HK-2 (cell line): ENCODE data around the gene GET4.
A peak's percentile ranks its signal among the peaks of the same experiment; 100 is the strongest.

Experiments
- DNase-seq: peaks from one replicate; pipeline ENCODE4 v3.0.0-alpha.2; 2018; ENCODE audit not compliant: unreplicated experiment

The GET4 gene

GRCh38 chr7:900331-901040, 24.1 kb downstream of the GET4 start:
- no peak for DNase-seq

- DNase-seq, result no peak
Observed at GRCh38 chr7:901041-901387, 24.7 kb downstream of the GET4 start.

- peak; percentile 93 for DNase-seq
Observed at GRCh38 chr7:901388-902154, 25.2 kb downstream of the GET4 start.

GRCh38 chr7:902996-903395, 26.6 kb downstream of the GET4 start:
- DNase-seq, result no peak

DNA sequence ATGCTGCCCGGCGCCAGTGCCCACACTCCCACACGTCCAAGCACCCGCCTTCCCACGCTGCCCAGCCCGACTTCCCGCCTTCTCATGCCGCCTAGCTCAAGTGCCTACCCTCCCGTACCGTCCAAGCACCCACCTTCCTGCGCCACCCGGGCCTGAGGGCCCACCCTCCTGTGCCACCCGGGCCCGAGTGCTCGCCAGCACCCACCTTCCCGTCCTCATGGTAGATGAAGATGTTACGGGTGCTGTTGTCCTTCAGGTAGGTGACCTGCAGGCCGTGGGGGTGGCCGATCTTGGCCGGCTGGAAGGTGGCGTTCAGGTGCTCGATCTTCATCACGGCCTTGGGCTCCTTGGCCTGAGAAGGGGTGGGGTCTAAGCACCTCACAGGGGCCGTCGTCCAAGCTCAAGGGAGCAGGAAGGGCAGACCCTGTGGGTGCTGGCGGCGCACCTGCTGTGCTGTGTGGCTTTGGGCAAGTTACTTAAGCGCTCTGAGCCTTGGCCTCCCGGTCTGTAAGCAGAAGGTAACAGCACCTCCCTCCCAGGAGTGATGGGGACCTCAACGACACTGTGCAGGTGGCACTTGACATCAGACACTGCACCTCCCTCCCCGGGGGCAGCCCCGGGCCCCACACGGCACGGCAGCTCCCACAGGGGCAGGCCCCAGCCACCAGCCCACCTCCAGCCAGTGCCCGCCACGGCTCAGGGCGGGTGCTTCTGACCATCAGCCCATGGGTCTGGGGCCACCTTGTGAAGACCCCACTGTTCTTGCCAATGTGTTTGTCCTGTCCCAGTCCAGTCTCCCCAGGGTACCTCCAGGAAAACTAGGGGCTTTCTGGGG, 27.8 kb downstream of the GET4 start:
- no peak for DNase-seq

DNA sequence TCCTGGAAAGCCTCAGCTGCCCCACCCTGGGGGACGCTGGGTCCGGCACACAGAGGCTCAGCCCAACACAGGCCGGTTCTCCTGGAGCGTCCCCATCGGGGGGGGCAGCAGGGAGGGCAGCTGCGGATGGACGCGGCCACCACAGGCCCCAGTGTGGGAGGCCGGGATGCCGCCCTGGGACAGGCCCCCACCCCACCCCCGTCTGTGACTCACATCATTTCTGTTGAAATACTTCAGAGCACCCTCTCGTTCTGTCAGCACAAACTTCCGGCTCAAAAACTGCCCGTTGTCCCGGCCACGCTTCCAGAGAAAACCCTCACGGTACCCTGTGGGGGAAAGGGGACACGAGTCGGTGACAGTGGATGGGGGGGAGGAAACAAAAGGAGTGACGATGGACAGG, 28.5 kb downstream of the GET4 start:
- peak; percentile 65 for DNase-seq

- DNase-seq, result no peak
Observed at GRCh38 chr7:906776-907157, 30.4 kb downstream of the GET4 start.

DNA sequence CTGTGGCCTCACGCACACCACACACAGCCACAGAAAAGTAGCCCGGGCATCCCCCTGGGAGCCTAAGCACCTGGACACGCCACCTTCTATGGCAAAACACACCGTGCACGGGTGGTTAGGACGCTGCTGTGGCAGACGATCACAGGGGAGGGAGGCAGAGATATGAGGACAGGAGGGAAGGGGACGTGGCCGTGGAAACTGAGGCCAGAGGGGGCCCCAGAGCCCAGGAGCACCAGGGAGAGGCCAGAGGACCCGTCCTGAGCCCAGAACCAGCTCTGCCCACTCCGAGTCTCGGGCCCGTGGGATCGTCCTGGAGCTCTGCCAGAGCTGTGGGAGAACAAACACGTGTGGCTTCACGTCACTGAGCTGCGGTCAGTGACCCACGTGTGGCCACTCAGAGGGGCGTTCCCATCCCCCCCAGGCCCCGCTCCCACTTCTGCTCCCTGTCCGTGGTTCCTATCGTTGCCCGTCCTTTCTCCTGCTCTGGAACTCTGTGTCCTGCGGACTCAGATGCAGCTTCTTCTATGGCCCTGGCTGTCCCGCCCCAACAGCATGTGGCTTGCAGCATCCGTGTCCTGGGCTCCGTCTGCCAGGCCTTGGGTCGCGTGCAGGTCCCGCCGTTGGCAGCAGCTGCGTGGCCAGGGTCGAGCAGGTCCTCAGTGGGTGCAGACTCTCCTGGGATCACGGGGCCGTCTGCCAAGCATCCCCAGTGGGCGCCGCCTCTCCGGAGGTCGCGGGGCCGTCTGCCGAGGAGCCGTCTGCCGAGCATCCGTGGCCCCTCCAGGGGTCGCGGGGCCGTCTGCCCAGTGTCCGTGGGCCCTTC, 31.0 kb downstream of the GET4 start:
- DNase-seq, result no peak

DNA sequence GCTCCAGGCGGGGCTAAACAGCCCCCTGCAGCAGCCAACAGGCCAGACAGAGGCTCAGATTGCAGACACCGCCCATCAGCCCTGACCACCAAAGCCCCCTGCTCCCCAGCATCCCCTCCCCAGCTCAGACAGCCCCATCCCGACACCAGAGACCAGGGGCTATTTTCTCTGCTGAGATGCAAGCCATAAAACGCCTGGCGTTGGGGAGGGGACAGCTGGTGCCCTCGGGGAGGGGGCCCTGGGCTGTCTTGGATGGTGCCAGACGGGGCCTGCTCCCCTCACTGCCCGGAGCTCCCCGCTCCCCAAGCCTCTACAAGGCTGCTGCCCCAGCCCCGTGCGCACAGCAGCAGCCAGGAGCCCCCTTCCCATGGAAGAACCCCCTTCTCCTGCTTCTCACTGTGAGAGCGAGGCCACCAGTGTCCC, 31.8 kb downstream of the GET4 start:
- no peak for DNase-seq

- peak; percentile 75 for DNase-seq
Observed at GRCh38 chr7:908591-909357, 32.4 kb downstream of the GET4 start.

GRCh38 chr7:909358-910329, 33.3 kb downstream of the GET4 start:
- peak; percentile 52 for DNase-seq

DNA sequence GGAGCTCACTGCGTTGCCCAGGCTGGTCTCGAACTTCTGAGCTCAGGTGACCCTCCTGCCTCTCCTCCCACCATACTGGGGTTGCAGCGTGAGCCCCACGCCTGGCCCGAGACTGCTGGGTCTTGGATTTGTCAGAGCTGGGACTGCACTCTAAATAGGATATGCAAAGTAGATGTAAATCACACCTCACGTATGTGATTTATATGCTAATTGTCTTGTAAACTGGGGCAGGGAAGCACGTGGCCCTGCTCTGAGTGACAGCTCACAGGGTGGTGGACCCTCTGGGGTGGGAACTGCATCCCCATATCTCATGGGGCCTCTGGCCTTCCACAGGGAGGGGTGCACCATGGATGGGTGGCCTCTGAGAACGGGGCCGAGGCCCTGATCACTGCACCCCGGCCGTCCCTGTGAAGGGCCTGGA, 34.1 kb downstream of the GET4 start:
- DNase-seq, result no peak

- DNase-seq, result no peak
Observed at GRCh38 chr7:910931-911431, 34.6 kb downstream of the GET4 start.

- no peak for DNase-seq
Observed at GRCh38 chr7:911791-912480, 35.6 kb downstream of the GET4 start.

- DNase-seq, result peak; percentile 60
Observed at GRCh38 chr7:913736-914520, 37.6 kb downstream of the GET4 start.

DNA sequence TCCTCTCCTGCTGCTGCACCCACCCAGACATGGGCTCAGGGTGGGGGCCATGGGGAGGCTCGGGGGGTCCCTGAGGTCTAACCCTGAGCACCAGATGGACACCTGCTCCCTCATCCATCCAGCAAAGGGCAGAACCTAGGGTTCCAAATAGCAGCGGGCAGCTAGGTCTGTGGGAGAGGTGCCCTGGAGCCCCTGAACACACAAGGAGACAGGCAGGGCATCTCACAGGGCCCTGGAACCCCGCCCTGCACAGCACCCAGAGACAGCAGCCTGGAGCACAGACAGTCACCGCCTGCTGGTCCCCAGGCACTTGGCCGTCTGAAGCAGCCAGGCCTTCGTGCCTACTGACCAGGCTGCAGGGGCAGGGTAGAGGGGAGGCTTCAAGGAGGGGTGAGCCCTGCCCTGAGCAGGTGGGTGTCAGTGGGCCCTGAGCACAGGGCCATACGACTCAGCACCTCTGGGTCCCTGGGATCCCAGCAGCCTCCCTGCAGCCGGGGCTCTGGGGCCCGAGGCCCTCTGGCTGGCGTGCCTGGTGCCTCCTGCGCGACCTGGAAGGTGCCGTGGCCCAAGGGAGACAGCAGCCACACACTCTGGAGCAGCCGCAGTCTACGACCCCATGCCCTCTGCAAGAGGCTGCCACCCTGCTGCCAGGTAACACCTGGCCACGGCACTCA, 38.3 kb downstream of the GET4 start:
- DNase-seq, result no peak
